22Rv1 (cell line): Measurements from ENCODE around the gene APC2.

Experiments used
- ZFX ChIP-seq: fragments of 450-650 bp; IDR thresholded peaks from 2 replicates; pipeline ENCODE4 v1.6.1; 2017; ENCODE audit warnings: antibody characterized with exemption, borderline replicate concordance
- TF ChIP-seq, protein P1 (sequence below): fragments of 450-650 bp; IDR thresholded peaks from 2 replicates; pipeline ENCODE4 v1.5.1; 2017; ENCODE audit warnings: mild to moderate bottlenecking

DNA sequence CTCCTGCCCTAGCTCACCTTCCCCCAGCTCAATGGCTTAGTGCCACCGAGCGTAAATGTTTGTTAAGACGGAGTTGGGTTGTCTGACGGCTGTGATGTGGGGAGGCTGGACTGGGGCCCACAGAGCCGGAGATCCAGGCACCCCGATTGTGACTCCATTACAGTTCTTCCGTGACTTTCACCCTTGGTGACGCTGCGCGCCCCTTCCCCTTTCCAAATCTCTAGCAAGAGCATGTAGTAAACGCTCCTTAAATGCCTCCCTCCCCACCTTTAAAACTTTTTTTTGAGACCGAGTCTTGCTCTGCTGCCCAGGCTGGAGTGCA lies 41.9 kb downstream of the APC2 start:
- TF ChIP-seq, protein P1, sequence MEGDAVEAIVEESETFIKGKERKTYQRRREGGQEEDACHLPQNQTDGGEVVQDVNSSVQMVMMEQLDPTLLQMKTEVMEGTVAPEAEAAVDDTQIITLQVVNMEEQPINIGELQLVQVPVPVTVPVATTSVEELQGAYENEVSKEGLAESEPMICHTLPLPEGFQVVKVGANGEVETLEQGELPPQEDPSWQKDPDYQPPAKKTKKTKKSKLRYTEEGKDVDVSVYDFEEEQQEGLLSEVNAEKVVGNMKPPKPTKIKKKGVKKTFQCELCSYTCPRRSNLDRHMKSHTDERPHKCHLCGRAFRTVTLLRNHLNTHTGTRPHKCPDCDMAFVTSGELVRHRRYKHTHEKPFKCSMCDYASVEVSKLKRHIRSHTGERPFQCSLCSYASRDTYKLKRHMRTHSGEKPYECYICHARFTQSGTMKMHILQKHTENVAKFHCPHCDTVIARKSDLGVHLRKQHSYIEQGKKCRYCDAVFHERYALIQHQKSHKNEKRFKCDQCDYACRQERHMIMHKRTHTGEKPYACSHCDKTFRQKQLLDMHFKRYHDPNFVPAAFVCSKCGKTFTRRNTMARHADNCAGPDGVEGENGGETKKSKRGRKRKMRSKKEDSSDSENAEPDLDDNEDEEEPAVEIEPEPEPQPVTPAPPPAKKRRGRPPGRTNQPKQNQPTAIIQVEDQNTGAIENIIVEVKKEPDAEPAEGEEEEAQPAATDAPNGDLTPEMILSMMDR = no peak
- TF ChIP-seq ZFX = no peak
